ENCODE data around the gene DDR2. TPM values are rescaled to one million over a fixed set of nuclear protein-coding genes. Genes with fewer than 3 reads are reported as not detected.
"Not testable (repeated sequence)": the region's sequence is repeated elsewhere in the genome, so short reads cannot be mapped to it uniquely, and the experiment has no call there.

DDR2 gene
- total RNA-seq, 1 donor from 2014 or later = 54.4 TPM

- Mint-ChIP-seq H3K27ac (no peak overlapping the region), H3K4me1 (ENCODE audit: unreplicated experiment) (peaks cover 4% of the 10 kb centered on the region), H3K9me3 (no peaks in the 10 kb centered on the region), H3K27me3 (no peaks in the 10 kb centered on the region), H3K36me3 (peaks cover 23% of the 10 kb centered on the region), H3K4me3 (no peak overlapping the region)
- DNase-seq (ENCODE audit: extremely low spot score, unreplicated experiment) = no peak
- TF ChIP-seq CTCF (conservative IDR thresholded peaks at IDR 0.05) = no peak
Observed at GRCh38 chr1:162590686-162591085, 41.6 kb upstream of the DDR2 start.

GRCh38 chr1:162596514-162597170, 35.6 kb upstream of the DDR2 start:
- Mint-ChIP-seq H3K9me3 (no peaks in the 10 kb centered on the region), H3K36me3 (peaks cover 24% of the 10 kb centered on the region), H3K27me3 (no peaks in the 10 kb centered on the region), H3K4me1 (ENCODE audit: unreplicated experiment) (no peaks in the 10 kb centered on the region), H3K4me3 (no peak overlapping the region), H3K27ac (no peak overlapping the region)
- no peak for TF ChIP-seq CTCF (conservative IDR thresholded peaks at IDR 0.05)
- no peak for DNase-seq (ENCODE audit: extremely low spot score, unreplicated experiment)

GRCh38 chr1:162599451-162599850, 32.8 kb upstream of the DDR2 start:
- no peak overlapping the region for H3K4me3 Mint-ChIP-seq
- H3K36me3 Mint-ChIP-seq = peaks cover 19% of the 10 kb centered on the region
- no peaks in the 10 kb centered on the region for H3K9me3 Mint-ChIP-seq
- no peaks in the 10 kb centered on the region for H3K27me3 Mint-ChIP-seq
- no peaks in the 10 kb centered on the region for H3K4me1 Mint-ChIP-seq (ENCODE audit: unreplicated experiment)
- DNase-seq (ENCODE audit: extremely low spot score, unreplicated experiment) = no peak
- H3K27ac Mint-ChIP-seq = no peak overlapping the region
- no peak for TF ChIP-seq CTCF (conservative IDR thresholded peaks at IDR 0.05)

- H3K27me3 Mint-ChIP-seq; H3K4me1 Mint-ChIP-seq (ENCODE audit: unreplicated experiment); DNase-seq (ENCODE audit: extremely low spot score, unreplicated experiment); H3K27ac Mint-ChIP-seq; H3K9me3 Mint-ChIP-seq; H3K4me3 Mint-ChIP-seq: not testable (repeated sequence)
- peaks cover 11% of the 10 kb centered on the region for H3K36me3 Mint-ChIP-seq
Observed at GRCh38 chr1:162603117-162603516, 29.1 kb upstream of the DDR2 start.

GRCh38 chr1:162605225-162605927, 26.9 kb upstream of the DDR2 start:
- TF ChIP-seq CTCF (conservative IDR thresholded peaks at IDR 0.05) = no peak
- no peaks in the 10 kb centered on the region for H3K4me1 Mint-ChIP-seq (ENCODE audit: unreplicated experiment)
- H3K9me3 Mint-ChIP-seq = no peaks in the 10 kb centered on the region
- no peak overlapping the region for H3K4me3 Mint-ChIP-seq
- H3K27ac Mint-ChIP-seq = no peak overlapping the region
- peaks cover 6% of the 10 kb centered on the region for H3K36me3 Mint-ChIP-seq
- H3K27me3 Mint-ChIP-seq = no peaks in the 10 kb centered on the region
- no peak for DNase-seq (ENCODE audit: extremely low spot score, unreplicated experiment)

- DNase-seq (ENCODE audit: extremely low spot score, unreplicated experiment) = no peak
- TF ChIP-seq CTCF (conservative IDR thresholded peaks at IDR 0.05) = no peak
- no peaks in the 10 kb centered on the region for H3K27me3 Mint-ChIP-seq
- H3K4me3 Mint-ChIP-seq = no peak overlapping the region
- H3K9me3 Mint-ChIP-seq = no peaks in the 10 kb centered on the region
- H3K27ac Mint-ChIP-seq = no peak overlapping the region
- no peaks in the 10 kb centered on the region for H3K36me3 Mint-ChIP-seq
- H3K4me1 Mint-ChIP-seq (ENCODE audit: unreplicated experiment) = peaks cover 5% of the 10 kb centered on the region
Observed at GRCh38 chr1:162609306-162609705, 23.0 kb upstream of the DDR2 start.
